ENCODE data around the gene TMEM120A.

The TMEM120A gene

GRCh38 chr7:76000566-76000965 lies 6.2 kb upstream of the TMEM120A start:
- POLR2A ChIA-PET = no interaction called here
- DNase-seq (ENCODE audit: low read depth, low spot score) = no peak
- CTCF ChIA-PET = no interaction called here
- H3K4me3 ChIP-seq (ENCODE audit: low read depth, low read length) = no peak overlapping the region
- TF ChIP-seq, protein P1, sequence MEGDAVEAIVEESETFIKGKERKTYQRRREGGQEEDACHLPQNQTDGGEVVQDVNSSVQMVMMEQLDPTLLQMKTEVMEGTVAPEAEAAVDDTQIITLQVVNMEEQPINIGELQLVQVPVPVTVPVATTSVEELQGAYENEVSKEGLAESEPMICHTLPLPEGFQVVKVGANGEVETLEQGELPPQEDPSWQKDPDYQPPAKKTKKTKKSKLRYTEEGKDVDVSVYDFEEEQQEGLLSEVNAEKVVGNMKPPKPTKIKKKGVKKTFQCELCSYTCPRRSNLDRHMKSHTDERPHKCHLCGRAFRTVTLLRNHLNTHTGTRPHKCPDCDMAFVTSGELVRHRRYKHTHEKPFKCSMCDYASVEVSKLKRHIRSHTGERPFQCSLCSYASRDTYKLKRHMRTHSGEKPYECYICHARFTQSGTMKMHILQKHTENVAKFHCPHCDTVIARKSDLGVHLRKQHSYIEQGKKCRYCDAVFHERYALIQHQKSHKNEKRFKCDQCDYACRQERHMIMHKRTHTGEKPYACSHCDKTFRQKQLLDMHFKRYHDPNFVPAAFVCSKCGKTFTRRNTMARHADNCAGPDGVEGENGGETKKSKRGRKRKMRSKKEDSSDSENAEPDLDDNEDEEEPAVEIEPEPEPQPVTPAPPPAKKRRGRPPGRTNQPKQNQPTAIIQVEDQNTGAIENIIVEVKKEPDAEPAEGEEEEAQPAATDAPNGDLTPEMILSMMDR (IDR thresholded peaks at IDR 0.05; ENCODE audit: insufficient read depth, low read length, missing control alignments) = no peak

GRCh38 chr7:75998038-75998437 lies 3.6 kb upstream of the TMEM120A start:
- CTCF ChIA-PET = interaction anchor here (0.8 kb wide), 1 partner anchor 22 kb away, joined by 3 read pairs; no protein-coding TSS in a partner anchor
- POLR2A ChIA-PET = no interaction called here
- TF ChIP-seq, protein P1 (IDR thresholded peaks at IDR 0.05; ENCODE audit: insufficient read depth, low read length, missing control alignments) = no peak

DNA sequence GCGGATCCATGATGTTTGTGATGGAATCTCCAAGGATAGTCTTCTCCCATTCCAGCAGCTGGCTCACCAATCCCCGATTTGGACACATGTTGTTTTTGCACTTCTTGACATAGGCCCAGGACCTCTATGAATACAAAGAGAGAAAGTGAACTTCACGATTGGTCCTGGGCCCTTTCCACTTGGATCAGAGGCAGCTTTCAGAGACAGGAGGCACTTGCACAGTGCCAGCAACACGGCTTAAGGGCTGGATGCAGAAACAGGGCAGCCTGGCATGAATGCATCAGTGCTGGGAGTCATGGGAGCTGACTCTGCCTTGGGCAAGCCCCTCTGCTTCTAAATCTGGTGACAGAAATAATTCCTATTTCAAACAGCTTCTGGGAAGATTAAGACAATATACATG lies 2.1 kb upstream of the TMEM120A start:
- ChIA-PET POLR2A (no interaction called here), CTCF (no interaction called here)
- no peak overlapping the region for H3K4me3 ChIP-seq (ENCODE audit: low read depth, low read length)
- DNase-seq (ENCODE audit: low read depth, low spot score) = no peak
- TF ChIP-seq, protein P1 (IDR thresholded peaks at IDR 0.05; ENCODE audit: insufficient read depth, low read length, missing control alignments) = no peak

More at GRCh38 chr7:75998038-75998437, 3.6 kb upstream of the TMEM120A start:
- DNase-seq (ENCODE audit: low read depth, low spot score) = no peak
- no peak overlapping the region for H3K4me3 ChIP-seq (ENCODE audit: low read depth, low read length)

DNA sequence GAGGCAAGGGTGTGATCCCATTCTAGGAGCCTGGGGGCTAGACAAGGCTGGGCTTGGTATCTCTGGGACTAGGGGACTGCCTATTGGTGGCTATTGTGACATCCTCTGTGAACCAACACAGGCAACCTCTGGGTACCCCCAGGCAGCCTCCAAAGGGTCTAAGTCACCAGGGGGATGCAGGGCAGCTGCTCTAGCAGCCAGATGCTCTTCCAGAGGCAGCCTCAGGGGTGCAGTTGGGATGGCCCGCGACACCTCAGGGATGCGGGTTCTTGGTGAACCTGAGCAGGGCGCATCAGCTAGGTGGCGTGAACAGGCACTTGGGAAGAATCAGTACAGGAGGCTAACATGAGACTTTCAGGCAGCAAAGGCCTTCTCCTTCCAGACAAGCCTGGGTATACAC lies 1.6 kb upstream of the TMEM120A start:
- CTCF ChIA-PET = no interaction called here
- POLR2A ChIA-PET = no interaction called here
- no peak for DNase-seq (ENCODE audit: low read depth, low spot score)
- no peak overlapping the region for H3K4me3 ChIP-seq (ENCODE audit: low read depth, low read length)
- TF ChIP-seq, protein P1 (IDR thresholded peaks at IDR 0.05; ENCODE audit: insufficient read depth, low read length, missing control alignments) = no peak

GRCh38 chr7:75995052-75995471 lies 667 bp upstream of the TMEM120A start:
- TF ChIP-seq, protein P1 (IDR thresholded peaks at IDR 0.05; ENCODE audit: insufficient read depth, low read length, missing control alignments) = no peak
- ChIA-PET CTCF (interaction anchor here (1.0 to 1.1 kb wide), 2 partner anchors 25 to 130 kb away, joined by 3 read pairs; no protein-coding TSS in a partner anchor), POLR2A (interaction anchor here (0.8 to 1.5 kb wide), 2 partner anchors 17 to 25 kb away, joined by 3 read pairs; no protein-coding TSS in a partner anchor)
- no peak for DNase-seq (ENCODE audit: low read depth, low spot score)
- H3K4me3 ChIP-seq (ENCODE audit: low read depth, low read length) = peak overlapping the region; percentile 63

- ChIA-PET POLR2A (interaction anchor here (0.5 to 1.5 kb wide), 3 partner anchors 26 to 127 kb away, joined by 3 to 4 read pairs (median 3); no protein-coding TSS in a partner anchor), CTCF (interaction anchor here (1.0 to 1.1 kb wide), 2 partner anchors 9 to 27 kb away, joined by 3 read pairs; no protein-coding TSS in a partner anchor)
- H3K4me3 ChIP-seq (ENCODE audit: low read depth, low read length) = peak overlapping the region; percentile 80
- TF ChIP-seq, protein P1 (IDR thresholded peaks at IDR 0.05; ENCODE audit: insufficient read depth, low read length, missing control alignments) = no peak
- DNase-seq (ENCODE audit: low read depth, low spot score) = no peak
Observed at GRCh38 chr7:75993689-75994387, 557 bp downstream of the TMEM120A start.
